ENCODE data around the gene PSENEN.

Gene PSENEN

DNA sequence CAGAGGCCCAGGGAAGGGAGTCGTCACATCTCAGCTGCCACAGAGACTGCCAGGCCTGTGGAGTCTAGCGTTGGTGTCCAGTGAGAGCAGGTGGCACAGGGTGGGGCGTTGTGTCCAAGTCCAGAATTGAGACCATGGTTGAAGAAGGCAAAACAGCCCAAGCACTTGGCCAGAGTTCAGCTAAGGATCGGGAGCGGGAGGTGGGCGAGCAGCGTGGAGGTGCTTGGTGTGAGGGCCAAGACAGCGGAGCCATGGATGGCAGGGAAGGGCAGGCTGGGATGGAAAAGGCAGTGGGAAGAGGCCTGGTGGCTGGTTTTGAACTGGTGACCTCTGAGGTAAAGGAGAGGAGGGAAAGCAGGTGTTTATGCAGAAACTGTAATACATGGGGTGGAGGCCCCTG, 11.2 kb upstream of the PSENEN start:
- no peak for DNase-seq

DNA sequence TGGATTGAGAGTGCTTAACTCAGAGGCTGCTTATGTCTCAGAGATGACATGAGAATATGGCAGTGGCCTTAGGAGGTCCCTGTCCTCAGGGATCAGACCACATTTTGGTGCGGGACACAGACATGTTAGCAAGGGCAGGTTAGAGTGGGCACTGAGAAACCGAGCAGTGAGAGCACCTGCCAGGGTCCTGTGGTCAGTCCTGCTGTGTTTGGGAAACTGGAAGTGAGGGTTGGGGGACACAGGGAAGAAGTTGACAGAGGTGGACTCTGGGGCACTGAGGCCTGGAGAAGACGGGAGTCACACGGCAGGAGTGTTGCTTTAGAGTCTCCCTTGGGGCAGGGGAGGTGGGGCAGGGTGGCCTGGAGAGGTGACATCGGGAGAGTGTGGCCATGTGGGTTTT, 10.6 kb upstream of the PSENEN start:
- DNase-seq = no peak

DNA sequence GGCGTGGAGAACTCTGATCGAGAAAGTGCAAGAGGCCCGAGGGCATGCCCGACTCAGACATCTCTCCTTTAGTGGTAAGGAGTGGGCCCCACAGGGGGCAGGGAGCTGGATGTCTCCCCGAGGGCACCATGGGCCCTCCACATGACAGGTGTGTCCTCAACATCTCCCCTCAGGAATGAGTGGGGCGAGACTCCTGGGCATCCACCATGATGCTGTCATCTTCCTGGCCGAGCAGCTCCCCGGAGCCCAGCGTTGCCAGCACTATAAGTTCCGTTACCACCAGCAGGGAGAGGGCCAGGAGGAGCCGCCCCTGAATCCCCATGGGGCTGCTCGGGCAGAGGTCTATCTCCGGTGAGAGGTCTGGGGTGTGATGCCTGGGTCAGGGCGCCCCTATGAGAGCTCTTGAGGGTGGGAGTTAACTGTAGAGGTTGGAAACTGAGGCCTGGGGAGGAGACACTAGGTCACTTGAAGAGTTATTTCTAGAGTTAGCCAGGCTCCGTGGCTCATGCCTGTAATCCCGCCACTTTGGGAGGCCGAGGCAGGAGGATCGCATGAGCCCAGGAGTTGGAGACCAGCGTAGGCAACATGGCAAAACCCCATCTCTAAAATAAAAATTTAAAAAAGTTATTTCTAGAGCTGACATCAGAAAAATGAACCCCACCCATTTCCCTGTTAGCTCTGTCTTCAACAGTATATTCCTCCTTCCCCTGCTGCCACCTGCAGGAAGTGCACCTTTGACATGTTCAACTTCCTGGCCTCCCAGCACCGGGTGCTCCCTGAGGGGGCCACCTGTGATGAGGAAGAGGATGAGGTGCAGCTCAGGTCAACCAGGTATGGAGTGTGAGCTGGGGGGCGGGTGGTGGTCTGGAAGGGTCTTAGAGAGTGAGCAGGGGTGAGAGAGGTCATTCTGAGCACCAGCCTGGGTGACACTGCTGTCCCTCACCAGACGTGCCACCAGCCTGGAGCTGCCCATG, 8.3 kb upstream of the PSENEN start:
- DNase-seq = peak; percentile 38

DNA sequence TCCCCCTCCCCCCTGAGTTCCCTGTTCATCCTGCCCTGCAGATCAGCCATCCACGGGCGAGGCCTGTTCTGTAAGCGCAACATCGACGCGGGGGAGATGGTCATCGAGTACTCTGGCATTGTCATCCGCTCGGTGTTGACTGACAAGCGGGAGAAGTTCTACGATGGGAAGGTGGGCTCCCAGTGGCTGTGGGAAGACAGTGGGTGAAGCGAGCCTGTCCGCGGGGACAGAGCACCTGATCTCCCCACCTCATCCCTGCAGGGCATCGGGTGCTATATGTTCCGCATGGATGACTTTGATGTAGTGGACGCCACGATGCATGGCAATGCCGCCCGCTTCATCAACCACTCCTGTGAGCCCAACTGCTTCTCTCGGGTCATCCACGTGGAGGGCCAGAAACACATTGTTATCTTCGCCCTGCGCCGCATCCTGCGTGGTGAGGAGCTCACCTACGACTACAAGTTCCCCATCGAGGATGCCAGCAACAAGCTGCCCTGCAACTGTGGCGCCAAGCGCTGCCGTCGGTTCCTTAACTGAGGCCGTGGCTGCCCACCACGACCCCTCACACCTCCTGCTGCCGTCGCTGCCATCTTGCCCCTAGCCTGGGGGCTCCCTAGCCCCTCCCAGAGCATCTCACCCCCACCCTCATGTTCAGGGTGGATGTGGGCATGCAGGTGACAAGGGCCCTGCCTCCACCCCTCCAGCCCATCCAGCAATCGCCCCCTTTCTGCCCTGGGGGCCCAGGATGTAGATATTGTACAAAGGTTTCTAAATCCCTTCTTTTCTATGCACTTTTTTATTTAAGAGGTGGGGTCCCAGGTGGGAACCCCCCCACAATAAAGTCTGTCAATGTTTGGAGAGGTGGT, 7.2 kb upstream of the PSENEN start:
- DNase-seq = no peak

DNA sequence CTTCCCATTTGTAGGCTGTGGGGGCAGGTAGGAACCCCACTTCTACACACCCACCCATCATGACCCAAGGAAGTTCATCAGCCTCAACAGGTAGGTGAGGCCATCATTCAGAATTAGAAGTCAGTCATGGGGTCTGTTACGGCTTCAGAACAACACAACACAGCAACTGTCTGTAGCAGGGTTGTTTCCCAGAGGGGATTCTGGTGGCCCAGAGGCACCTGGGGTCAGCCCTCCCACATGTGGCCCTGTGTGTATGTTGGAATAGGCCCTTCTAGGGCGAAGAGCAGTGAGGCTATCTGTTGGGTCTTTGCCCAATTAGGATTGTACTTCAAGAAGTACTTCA, 6.6 kb upstream of the PSENEN start:
- no peak for DNase-seq

DNA sequence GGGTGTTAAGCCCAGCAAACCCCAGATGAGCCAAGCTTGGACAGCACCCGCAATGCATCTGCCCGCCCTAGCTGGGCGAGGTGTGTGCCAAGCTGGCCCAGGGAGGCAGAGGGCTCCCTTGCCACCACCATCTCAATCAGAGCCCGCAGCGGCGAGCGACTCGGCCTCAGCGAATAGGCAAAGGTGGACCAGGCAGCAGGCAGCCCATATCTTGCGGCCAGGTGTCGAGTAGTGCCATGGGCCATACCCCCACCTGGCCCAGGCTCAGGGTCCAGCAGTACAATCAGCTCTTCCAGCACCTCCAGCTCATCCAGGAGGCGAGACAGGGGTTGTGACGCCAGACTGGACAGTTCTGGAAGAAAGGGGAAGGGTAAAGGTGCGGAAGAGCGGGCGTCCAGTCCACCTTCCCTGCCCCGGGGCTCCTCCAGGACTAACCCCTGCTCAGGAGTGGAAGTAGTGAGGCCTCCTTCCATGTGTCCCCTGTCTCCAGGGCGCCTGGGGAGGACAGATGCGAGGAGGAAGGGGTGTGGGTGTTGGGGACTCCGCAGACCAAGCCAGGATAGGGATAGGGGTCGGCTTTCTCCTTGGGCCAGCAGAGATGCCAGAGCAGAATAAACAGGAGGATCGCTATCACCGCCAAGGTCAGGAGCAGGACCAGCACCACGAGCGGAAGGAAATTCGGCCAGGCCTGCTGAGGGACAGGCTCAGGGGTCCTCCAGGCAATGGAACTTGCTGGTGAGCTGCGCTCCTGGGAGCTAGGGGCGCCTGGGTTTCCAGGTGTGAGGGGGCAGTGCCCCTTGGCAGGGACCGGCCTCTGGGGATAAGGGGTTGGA, 6.0 kb upstream of the PSENEN start:
- DNase-seq = no peak

DNA sequence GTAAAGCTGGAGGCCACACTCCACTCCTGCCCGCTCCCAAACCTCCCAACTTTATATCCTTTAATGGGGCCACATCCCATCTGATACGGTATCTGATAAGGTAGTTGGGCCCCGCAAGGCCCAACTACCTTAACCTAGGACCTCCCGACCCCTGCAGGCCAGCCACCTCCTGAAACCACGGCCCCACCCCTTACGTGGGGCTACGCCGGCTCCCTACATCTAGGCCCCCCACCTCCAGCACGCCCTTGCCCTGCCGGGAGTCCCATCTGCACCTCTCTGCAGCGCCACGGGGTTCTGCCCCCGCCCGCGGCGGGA, 5.4 kb upstream of the PSENEN start:
- DNase-seq = no peak

DNA sequence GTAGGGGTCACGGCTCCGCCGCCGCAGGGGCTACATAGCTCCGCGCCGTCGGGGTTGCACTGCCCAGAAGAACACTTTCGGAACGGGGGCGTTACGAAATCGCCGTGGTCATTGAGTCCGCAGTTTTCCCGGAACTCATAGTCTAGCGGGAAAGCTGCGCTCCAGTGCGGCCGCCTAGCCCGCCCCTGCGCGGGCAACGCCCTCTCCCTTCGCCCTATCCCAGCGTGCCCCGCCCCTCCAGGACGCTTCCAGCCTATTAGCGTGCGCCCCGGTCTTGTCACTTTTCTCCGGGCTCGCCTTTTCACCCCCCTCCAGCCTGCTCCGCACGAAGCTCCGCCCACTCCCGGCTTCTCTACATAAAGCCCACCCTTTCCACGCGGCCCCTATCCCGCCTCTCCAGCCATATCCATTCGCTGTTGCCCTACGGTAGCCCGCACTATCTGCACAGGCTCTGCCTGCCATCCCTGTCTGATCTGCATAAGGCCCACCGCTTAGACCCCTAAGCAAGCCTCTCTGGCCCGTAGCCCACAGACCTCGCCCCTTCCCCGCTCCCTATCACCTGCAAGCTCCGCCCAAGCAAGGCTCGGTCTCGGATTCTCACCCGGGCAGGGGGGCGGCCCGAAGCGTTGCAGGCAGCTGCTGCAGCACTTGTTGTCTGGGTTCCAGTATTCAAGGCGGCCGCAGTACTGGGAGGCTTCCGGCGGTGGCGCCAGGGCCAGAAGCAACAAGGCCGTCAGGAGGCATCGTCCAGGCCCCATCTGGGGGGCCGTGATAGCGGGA, 4.8 kb upstream of the PSENEN start:
- peak; percentile 98 for DNase-seq

DNA sequence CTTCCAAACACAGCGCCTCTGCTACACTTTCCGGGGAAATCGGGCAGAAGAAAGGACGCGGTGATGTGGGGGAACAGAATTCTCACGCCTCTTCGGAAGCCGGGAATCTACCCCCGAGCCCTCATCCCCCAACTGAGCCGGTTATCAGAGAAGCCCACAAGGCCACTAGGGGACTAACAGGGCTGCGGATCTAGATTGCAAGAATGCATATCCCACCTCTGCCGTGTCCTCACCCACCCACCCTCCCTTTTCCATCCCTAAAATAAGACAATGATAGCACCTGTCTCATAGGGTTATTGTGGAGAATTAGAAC, 4.3 kb upstream of the PSENEN start:
- no peak for DNase-seq

DNA sequence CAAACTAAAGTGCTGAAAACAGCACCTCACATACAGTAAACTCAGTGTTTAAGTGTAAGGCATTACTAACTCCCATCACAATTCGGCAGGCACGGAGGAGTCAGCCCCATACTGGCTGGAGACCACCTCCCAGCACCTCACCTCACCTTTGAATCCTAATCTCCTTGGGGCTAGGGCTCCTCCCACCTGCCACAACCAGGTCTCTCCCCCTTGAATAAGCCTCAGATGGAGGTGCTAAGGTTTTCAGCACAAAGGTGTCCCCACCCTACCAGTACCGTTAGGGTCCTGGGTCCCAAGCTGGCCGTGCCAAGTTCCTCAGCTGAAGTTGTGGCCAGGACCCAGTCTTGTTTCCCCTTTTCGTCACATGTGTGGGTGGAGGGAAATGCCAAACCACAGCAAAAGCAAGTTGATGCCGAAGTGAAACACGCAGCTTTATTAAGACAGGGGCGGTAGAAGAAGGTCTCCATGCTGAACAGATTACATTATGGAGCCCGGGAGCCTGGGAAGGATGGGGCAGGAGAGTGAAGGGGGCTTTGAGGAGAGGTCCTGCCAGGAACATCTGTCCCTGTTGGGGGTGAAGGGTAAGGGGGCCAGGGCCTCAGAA, 3.2 kb upstream of the PSENEN start, which contains the start of gene IGFLR1:
Gene IGFLR1 (minus strand): TSS at position 332 of the 604 bp plus-strand sequence. CDS start 1,272 bp downstream, outside the sequence.
- DNase-seq = peak; percentile 74

DNA sequence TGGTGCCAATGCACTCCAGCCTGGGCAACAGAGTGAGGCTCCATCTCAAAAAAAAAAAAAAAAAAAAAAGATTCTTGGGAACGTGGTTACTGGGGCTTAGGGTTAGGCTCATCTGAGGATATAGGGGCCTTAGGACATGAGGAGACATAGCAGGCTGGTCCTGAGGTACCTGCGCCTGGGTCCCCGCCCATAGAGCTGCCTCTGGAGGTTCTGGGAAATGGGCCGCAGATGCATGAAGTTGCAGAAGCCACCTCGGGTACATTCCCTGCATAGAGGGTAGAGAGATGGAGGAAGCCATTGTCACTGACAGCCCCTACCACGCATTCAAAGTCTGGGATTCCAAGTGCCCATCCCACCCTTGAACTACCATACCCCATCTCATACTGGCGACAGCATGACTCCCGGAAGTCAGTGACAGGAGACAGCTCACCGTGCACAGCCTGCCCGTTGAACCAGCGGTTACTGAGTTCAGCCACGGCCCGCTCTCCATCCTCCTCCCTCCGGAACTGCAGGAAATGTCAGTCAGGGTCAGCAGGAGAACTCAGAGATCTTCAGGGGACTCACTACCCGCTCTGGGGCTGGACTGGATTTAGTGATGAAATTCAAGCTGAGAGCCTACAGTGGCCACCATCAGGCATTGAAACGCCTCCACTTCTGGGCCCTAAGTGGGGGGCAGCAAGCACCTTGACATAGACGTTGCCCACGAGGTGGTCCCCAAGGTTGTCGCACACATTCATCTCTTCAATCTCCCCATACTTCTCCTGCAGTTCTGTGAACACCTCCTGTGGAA, 1.6 kb upstream of the PSENEN start:
- DNase-seq = no peak

DNA sequence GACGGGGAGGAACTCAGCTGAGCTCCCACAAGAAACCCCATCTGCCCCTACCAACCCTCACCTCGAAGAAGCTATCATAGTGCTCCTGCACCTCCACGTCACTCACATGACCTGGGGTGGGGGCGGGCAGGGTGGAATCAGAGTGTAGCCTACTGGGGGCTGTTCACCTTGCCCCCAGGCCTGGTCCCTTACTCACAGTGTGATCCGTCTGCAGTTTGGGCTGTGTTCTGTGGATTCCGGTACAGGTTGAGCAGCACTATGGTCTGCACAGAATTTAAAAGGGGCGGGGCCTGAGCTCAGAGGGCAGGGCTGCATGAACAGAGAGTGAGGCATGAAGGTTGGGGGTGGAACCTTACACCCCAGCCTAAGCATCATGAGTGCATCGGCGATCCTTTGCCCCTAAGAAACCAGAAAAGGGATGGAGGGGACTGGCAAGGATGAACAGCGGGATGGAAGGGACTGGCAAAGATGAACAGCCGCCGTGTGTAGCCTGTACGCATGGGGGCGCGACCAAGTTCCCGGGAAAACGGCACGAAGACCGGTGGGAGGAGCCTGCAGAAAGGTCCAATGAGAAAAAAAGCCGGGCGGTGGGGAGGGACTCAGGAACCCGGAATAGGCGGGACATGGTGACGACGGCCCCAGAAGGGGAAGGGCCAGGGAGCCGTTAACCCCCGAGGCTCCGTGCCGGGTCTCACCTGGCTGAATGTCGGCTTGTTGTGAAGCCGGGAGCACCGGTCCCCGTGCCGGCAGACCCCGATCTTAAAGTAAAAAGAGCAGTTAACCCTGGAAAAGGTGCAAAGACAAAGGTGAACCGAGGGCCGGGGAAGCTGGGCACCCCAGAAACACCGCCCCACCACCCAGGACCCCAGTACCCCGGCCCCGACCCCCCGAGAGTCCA, 772 bp upstream of the PSENEN start:
- peak; percentile 96 for DNase-seq

DNA sequence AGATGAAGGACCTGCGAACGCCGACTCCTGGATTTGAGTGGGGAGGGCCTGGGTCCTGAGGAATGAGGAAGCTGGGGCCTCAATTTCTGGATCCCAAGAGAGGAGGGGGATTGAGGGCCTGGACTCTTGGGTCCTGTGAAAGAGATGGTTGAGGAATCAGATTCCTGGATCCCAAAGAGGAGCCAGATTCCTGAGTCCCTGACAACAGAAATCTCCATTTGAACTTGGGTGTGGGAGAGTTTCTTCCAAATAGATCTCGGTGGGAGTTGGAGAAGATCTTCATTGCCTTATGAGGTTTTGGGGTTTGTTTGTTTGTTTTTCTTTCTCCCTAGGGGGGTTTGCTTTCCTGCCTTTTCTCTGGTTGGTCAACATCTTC, 624 bp downstream of the PSENEN start:
- DNase-seq = no peak

DNA sequence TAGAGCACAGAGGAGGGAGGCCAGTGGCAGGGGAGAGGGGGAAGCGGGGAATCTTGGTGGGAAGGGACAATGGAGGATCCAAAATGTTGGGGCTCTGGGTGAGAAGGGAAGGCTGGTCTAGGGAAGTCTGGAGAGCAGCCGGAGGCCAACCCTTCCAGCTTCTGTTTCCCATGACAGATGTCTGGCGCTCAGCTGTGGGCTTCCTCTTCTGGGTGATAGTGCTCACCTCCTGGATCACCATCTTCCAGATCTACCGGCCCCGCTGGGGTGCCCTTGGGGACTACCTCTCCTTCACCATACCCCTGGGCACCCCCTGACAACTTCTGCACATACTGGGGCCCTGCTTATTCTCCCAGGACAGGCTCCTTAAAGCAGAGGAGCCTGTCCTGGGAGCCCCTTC, 1.1 kb downstream of the PSENEN start:
- no peak for DNase-seq

DNA sequence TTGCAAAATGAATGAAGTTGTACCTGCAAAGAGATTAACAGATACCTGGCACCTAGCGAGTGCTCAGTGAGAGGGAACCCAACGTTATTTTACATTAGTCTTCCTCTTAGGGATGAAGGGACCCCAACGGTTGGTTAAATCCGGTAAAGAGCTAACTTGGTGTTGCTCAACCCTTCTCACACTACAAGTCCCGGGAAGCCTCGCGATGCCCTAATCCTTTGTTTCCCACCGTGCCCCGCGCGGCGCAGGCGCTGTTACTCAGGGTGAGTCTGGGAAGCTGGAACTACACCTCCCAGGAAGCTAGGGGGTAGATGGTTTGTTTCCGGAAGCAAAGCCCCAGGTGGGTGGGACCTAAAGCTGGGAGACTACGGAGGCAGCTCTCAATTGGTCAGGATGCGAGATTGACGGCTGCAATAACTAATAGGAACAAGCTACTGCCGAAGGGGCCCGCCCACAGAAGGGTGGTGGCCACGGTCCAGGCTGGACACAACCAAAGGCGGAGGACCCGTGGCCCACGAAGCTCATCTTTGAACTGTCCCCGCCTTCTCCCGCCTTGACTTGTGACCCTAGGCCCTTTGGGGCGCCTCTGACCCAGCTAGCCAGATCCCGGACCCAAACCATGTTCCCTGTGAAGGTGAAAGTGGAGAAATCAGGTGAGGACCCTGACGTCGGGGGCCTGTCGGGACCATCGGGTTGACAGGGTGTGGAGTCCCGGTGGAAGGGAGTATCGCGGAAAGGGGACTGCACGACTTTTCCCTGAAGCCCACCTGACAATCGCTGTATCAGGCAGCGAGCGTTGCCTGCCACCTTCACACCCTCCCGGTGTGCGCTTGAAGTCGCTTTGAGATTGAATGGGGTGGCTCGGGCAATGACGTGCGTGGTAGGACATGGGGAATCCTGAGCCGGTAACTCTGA, 2.9 kb downstream of the PSENEN start, which contains the start of gene LIN37:
Gene LIN37 (plus strand): TSS at position 471 of the 915 bp plus-strand sequence. CDS start 149 bp downstream, at position 620.
- peak; percentile 99 for DNase-seq

DNA sequence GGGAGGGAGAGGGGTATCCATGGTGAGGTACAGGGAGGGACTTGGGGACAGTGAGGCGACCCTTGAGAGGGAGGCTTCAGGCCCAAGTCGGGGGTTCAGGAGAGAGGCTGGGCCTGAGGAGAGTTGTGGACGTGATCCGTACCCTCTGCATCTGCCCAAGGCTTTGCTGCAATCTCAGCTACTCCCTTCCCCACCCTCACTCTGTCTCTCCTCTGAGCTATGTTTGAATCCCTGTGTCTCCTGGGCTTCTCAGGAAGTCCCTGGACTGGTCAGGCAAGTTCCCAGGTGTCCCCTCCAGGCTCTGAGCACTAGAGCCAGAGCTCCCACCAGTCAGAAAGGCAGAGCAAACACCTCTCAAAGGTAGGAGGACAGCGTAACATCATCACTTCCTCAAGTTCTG, 4.7 kb downstream of the PSENEN start:
- DNase-seq = no peak

DNA sequence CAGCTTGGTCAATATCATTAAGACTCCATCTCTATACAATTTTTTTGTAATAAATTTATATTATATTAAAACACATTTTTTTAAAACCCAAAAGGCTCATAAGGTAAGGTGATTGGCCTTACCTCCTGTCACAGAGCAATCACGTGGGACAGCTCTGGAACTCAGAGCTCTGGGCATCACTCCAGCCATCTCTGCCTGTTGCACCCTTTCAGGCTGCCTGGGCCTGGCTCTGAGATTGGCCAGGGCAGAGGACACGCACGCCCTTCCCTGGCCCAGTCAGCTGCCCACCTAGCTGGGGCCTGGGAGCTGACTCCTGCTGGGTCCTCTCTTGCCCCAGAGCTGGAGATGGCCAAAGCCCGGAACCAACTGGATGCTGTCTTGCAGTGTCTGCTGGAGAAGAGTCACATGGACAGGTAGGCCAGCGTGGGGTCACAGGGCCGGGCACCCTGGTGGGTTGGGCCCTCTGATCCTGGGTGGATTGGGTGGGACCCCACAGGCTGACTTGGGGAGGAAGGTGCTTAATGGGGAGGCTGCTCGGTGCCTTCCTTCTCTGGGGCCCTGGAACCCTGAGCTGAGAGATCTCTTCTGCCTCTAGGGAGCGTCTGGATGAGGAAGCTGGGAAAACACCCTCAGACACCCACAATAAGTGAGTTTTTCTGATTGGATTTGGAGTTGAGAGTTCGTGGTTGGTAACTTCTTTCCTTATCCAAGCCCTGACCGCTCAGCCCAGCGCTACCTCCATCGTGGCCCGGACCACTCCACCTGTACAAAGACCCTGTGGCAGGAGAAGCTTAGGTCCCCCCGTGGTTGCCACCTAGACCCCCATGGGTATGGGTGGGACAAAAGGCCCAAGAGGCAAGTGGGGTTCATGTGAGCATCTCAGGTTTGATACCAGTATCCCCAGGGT, 6.6 kb downstream of the PSENEN start:
- DNase-seq = no peak

Measured in CD4-positive, alpha-beta T cell treated with Interleukin-6 for 4 hours (primary cell).